ENCODE results near the gene AFAP1L1.

Gene AFAP1L1

GRCh38 chr5:149284501-149284900 lies 12.8 kb downstream of the AFAP1L1 start:
- no peak for FAIRE-seq
- no peak for DNase-seq (ENCODE audit: low spot score)

- DNase-seq (ENCODE audit: low spot score): no peak
- FAIRE-seq: no peak
These were observed 13.5 kb downstream of the AFAP1L1 start for GRCh38 chr5:149285153-149285552.

DNA sequence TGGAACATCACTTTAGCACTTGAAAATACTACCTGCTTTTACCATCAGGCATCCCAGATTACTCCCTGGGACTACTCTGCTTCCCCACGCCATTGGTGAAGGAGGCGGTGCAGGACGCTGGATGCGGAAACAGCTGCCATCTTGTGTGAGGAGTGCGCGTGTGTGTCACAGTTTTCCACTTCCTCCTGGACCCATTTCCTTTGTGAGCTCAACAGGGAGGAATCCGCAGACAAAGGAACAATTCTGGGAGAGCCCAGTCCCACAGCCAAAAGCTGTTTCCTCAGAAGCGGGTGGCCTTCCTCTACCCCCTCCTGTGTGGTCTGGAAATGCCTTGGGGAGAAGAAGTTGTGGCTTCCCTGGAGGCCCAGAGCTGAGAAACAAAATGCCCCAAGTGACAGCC lies 16.8 kb downstream of the AFAP1L1 start:
- FAIRE-seq: no peak

GRCh38 chr5:149289301-149289700 lies 17.6 kb downstream of the AFAP1L1 start:
- FAIRE-seq: no peak
- DNase-seq (ENCODE audit: low spot score): no peak

More for the DNA sequence above, 16.8 kb downstream of the AFAP1L1 start:
- DNase-seq (ENCODE audit: low spot score): no peak

- FAIRE-seq: no peak
- no peak for DNase-seq (ENCODE audit: low spot score)
These were observed 23.5 kb downstream of the AFAP1L1 start for GRCh38 chr5:149294872-149295829.

DNA sequence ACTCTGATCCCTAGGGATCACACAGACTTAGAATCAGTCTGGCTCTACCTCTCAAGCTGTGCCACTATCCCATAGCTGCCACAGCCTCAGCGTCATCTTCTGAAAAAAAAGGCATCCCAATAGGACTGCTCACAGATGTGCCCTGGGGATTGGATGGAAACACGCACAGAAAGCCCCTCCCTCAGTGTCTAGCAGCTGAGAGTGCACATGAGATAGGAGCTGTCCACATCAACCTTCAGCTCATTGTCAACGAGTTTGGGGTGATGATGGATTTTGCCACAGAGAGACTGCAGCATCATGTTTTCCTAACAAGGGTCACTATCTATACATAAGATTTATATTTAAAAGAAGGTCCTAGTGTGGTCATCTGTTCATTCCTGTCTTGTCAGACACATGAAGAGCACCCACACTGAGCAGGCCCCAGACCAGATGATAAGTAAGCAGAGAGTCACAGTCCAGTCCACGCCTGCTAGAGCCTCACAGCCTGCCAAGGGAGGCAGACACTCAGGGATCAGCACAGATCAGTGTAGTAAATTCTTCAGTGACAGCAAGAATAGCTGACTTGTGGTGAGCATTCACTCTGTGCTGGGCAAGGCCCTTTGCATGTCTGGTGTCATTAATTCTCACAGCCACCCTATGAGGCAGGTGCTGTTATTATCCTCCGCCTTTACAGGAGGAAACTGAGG lies 25.8 kb downstream of the AFAP1L1 start:
- DNase-seq (ENCODE audit: low spot score) (no peak), FAIRE-seq (no peak)

DNA sequence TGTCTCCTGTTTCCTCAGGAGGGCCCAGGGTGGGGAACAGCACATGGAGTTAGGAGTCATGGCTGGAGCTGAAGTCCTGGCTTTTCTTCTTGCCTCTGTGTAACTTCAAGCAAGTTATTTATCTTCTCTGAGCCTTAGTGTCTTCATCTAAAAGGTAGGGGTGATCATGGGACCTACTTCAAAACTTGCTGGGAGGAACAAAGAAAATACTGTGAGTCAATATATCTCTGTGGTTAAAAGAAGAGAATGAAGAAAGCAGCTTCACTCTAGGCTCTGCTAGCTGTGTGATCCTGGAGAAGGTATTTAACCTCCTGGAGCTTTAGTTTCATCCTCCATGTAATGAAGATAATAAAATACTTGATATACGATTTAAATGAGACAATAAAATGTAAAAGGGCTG lies 26.5 kb downstream of the AFAP1L1 start:
- FAIRE-seq (no peak), DNase-seq (ENCODE audit: low spot score) (no peak)

DNA sequence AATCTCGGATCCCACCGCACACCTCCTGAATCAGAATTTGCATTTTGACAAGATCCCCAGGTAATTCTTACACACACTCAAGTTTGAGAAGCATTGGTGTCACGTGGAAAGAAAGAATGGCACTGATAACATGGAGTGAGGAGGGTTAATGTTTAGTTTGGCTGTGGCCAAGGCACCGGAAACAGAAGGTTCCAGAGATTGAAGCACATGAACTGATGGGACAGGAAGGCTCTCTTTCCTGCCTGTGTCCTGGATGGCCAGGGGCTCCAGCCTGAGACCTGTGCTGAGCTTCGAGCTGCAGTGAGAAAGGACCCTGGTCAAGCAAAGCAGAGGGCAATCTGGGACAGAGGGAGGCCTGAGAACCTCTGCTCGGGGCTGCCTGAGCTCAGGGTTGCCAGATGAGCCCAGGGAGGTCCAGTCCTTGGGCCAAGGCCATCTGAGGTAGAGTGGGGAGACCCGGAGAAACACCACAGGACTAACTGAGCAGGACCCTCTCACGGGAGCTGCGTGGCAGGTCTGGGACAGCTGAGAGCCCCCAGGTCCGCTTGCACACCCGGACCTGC lies 27.3 kb downstream of the AFAP1L1 start:
- DNase-seq (ENCODE audit: low spot score): no peak
- no peak for FAIRE-seq

- no peak for FAIRE-seq
- no peak for DNase-seq (ENCODE audit: low spot score)
These were observed 27.9 kb downstream of the AFAP1L1 start for GRCh38 chr5:149299451-149300054.

DNA sequence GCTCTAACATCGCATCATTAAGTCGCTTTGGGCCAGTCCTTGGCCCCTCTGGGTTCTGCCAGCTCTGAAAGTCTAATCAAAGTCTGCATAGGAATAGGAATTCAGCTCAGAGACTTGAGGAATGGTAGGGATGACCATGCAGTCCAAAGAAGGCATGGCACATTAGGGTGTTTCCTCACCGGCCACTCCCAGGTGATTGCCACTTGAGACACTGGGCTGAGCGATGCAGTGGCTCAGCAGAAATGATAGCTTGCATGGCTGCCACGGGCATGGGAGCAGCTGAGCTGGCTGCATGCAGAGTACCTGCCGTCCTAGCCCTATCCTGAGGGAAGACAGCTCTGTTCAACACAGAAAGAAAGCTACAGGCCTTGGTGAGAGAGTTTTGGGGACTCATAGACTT lies 28.8 kb downstream of the AFAP1L1 start:
- FAIRE-seq (no peak), DNase-seq (ENCODE audit: low spot score) (no peak)

- FAIRE-seq (no peak), DNase-seq (ENCODE audit: low spot score) (no peak)
These were observed 29.5 kb downstream of the AFAP1L1 start for GRCh38 chr5:149301049-149301743.

GRCh38 chr5:149301744-149302380 lies 30.2 kb downstream of the AFAP1L1 start:
- DNase-seq (ENCODE audit: low spot score) (no peak), FAIRE-seq (no peak)

DNA sequence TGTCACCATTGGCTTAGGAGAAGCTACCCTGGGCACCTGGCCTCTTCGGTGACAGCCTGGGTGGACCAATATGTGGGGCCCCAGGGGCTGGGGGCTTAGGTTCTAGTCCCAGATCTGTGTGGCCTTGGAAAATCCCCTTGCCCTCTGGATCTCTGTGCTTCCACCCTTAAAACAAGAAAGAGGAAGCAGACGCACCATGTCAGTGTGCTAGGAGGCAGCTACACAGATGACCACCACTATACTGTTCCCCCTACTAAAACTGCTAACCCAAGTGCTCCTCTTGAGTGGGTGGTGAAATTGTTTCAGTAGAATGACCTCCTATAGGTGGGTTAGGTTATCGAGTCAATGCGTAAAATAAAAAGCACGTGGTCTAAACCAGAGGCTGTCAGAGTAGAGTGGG lies 31.0 kb downstream of the AFAP1L1 start:
- FAIRE-seq: no peak
- no peak for DNase-seq (ENCODE audit: low spot score)

- DNase-seq (ENCODE audit: low spot score) (no peak), FAIRE-seq (no peak)
These were observed 31.6 kb downstream of the AFAP1L1 start for GRCh38 chr5:149303210-149303609.

GRCh38 chr5:149304195-149305078 lies 32.8 kb downstream of the AFAP1L1 start:
- FAIRE-seq: no peak
- DNase-seq (ENCODE audit: low spot score): no peak

- DNase-seq (ENCODE audit: low spot score) (no peak), FAIRE-seq (no peak)
These were observed 37.7 kb downstream of the AFAP1L1 start for GRCh38 chr5:149309354-149309753.

DNA sequence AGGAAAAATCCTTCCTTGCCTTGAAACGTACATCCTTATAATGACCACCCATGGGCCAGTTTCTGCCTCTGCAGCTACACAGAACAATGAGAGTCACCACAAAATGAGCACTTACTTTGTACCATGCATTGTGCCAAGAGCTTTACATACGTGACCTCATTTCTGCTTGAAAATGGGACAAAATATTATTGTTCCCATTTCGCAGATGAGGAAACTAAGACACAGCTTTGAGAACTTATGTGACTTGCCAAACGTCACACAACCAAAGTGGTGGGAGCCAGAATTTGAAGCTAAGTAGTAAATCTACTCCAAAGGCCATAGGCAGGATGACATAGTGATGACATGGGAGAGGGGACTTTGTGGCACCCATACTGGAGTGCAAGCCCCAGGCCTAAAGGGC lies 38.8 kb downstream of the AFAP1L1 start:
- FAIRE-seq: no peak
- DNase-seq (ENCODE audit: low spot score): no peak

GRCh38 chr5:149310947-149311658 lies 39.4 kb downstream of the AFAP1L1 start:
- no peak for FAIRE-seq
- DNase-seq (ENCODE audit: low spot score): peak; percentile 36
